GM06990 (cell line): Measurements from ENCODE around the gene TENM4.

ENCODE experiments used
- DNase-seq: peaks from one replicate; pipeline ENCODE4 v3.0.0-alpha.2; 2011; ENCODE audit not compliant: insufficient read length; ENCODE audit errors: extremely low read depth
- H3K27me3 ChIP-seq: replicated peaks from 2 replicates; pipeline ENCODE4 v1.6.0; 2011; ENCODE audit warnings: low read length; ENCODE audit not compliant: control insufficient read depth, insufficient read depth
- H3K36me3 ChIP-seq: 2 replicates; pipeline ENCODE4 v1.5.1; 2011; ENCODE audit warnings: low read length; ENCODE audit not compliant: control insufficient read depth, insufficient read depth
- H3K4me3 ChIP-seq: replicated peaks from 2 replicates; pipeline ENCODE4 v1.5.1; 2011; ENCODE audit warnings: low read depth, mild to moderate bottlenecking, control low read depth, low read length
- TF ChIP-seq, protein P1 (sequence below): IDR thresholded peaks from 2 replicates; pipeline ENCODE4 v1.5.1; 2011; ENCODE audit warnings: low read length, control low read depth, mild to moderate bottlenecking, inconsistent platforms; ENCODE audit not compliant: insufficient read depth, poor library complexity, severe bottlenecking

Gene TENM4

DNA sequence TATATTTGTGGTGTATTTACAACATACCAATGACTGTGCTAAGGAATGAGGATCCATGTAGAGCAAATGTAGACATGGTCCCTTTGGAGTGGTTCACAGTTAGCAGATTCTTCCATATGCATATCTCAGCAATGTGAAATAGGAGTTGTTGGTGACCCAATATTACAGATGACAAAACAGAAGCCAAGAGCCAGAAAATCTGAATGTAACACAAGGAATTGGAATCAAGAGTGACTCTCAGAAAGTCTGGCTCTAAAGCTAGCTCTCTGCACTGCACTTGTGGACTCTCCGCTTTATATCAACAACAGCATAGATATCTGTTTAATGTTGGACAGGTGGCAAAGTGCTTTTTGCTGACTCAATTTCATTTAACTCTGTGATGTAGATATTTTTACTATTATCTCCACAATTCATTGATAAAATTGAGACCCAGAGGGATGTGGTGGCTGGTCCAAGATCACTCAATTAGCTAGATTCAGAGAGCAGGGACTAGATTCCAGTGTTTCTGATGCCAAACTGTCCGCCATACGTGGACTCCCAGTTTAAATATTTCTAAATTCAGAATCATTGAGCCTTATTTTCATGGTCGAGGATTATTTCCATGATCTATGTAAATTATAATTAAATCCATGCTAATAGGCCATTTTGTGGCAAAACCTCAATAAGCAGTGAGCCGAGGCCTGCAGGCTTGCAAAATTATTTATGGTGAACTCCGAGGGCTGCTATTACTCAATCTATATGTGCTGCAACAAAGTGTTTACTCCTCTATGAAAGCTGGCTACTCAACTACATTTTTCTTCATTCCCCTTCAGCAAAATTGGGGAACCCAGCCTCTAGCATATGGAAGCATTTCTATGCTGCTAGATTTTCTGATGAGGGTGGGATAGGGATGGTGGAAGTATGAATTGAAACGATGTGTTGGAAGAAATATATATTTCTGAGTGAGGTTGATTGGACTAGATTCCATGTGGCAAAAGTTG, 21.1 kb upstream of the TENM4 start:
- Histone ChIP-seq H3K27me3 (no peaks in the 10 kb centered on the region), H3K36me3 (no peaks in the 10 kb centered on the region), H3K4me3 (no peak overlapping the region)
- DNase-seq, result no peak
- TF ChIP-seq, protein P1, sequence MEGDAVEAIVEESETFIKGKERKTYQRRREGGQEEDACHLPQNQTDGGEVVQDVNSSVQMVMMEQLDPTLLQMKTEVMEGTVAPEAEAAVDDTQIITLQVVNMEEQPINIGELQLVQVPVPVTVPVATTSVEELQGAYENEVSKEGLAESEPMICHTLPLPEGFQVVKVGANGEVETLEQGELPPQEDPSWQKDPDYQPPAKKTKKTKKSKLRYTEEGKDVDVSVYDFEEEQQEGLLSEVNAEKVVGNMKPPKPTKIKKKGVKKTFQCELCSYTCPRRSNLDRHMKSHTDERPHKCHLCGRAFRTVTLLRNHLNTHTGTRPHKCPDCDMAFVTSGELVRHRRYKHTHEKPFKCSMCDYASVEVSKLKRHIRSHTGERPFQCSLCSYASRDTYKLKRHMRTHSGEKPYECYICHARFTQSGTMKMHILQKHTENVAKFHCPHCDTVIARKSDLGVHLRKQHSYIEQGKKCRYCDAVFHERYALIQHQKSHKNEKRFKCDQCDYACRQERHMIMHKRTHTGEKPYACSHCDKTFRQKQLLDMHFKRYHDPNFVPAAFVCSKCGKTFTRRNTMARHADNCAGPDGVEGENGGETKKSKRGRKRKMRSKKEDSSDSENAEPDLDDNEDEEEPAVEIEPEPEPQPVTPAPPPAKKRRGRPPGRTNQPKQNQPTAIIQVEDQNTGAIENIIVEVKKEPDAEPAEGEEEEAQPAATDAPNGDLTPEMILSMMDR, result no peak

DNA sequence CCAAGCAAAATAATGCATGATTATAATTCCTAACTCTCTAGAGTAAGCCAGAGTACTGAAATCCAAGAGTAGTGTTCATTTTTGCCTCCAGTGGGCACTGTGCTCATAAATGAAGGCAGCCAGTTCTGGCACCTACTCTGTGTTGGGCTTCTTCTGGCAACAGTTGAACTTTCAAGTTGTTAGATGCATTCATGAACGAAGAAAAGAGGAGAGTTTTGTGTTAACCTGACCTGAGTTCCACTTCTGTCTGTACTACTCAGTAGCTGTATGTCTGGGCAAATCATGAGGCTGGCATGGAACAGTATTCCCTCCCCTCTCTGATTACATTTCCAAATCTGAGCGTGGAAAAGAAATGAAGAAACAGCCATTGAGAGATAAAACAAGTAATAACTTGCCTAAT, 20.3 kb upstream of the TENM4 start:
- DNase-seq, result no peak
- H3K27me3 ChIP-seq, result 0 out of 2 replicates have a peak, but pooled peaks cover 1% of the 10 kb centered on the region
- TF ChIP-seq, protein P1, result peak; percentile 71
- H3K4me3 ChIP-seq, result no peak overlapping the region
- H3K36me3 ChIP-seq, result no peaks in the 10 kb centered on the region

DNA sequence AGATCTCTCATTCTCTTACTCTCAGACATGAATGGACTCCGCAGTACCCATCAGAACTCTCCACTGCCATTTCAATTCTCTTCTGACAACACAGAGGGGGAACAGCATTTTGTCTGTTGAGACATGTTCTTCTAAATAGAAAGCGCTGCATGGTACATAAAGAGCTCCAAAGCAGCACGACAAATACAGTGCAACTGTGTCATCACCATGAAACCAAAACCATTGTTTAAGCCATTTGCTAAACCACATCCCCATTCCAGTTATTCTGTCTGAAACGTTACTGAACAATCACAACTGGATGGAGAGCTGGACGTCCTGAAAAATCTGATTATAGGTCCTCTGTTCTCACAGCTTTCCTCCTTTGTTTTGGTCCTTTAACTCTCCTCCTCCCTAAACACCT, 17.9 kb upstream of the TENM4 start:
- no peaks in the 10 kb centered on the region for H3K36me3 ChIP-seq
- TF ChIP-seq, protein P1, result no peak
- no peak overlapping the region for H3K4me3 ChIP-seq
- H3K27me3 ChIP-seq, result 0 out of 2 replicates have a peak, but pooled peaks cover 1% of the 10 kb centered on the region
- no peak for DNase-seq

DNA sequence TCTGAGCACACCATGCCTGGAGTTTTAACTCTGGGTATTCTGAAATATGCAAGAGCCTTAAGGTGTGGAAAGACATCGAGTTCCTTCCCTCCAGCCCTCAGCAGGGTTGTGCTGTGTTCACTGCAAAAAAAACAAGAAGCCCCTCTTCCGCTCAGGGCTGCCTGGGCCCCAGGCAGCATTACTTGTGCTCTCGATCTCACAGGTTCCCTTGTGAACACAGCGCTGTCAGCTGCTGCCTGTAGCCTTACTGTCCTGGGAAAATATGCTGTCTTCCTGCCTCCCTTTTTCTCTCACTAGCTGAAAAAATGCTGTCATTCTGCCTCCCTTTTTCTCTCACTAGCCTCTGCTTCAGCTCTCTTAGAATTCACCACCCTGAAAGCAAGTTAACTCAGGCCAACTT, 15.7 kb upstream of the TENM4 start:
- Histone ChIP-seq H3K36me3 (no peaks in the 10 kb centered on the region), H3K4me3 (no peak overlapping the region), H3K27me3 (0 out of 2 replicates have a peak, but pooled peaks cover 1% of the 10 kb centered on the region)
- no peak for DNase-seq
- TF ChIP-seq, protein P1, result no peak

DNA sequence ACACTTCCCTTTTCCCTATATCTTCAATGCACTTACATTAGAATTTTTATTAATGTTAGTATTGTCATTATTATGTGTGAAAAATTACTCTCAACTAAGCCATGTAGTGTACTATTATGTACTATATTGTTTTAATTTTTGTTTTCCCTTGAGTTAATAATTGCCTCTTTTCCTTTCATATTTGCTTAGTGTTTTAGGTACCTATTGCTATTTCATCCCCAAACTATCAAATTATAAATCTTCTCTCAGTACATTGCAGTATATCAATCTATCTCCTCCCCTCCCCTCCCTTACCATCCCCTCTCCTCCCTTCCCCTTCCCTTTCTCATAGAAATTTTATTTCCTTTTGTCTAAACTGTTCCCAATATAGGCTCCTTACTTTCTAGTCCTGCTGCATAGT, 12.8 kb upstream of the TENM4 start:
- Histone ChIP-seq H3K36me3 (no peaks in the 10 kb centered on the region), H3K27me3 (0 out of 2 replicates have a peak, but pooled peaks cover 1% of the 10 kb centered on the region), H3K4me3 (no peak overlapping the region)
- TF ChIP-seq, protein P1, result no peak
- no peak for DNase-seq
